ENCODE measurements around the gene MAP3K6. TPM values are rescaled to one million over a fixed set of nuclear protein-coding genes. Genes with fewer than 3 reads are reported as not detected.
A peak's percentile ranks its signal among the peaks of the same experiment; 100 is the strongest.

MAP3K6 gene
- total and polyA plus RNA-seq, 4 experiments from 2014 or later, result 4.5 to 11.7 (median 8.5) TPM

DNA sequence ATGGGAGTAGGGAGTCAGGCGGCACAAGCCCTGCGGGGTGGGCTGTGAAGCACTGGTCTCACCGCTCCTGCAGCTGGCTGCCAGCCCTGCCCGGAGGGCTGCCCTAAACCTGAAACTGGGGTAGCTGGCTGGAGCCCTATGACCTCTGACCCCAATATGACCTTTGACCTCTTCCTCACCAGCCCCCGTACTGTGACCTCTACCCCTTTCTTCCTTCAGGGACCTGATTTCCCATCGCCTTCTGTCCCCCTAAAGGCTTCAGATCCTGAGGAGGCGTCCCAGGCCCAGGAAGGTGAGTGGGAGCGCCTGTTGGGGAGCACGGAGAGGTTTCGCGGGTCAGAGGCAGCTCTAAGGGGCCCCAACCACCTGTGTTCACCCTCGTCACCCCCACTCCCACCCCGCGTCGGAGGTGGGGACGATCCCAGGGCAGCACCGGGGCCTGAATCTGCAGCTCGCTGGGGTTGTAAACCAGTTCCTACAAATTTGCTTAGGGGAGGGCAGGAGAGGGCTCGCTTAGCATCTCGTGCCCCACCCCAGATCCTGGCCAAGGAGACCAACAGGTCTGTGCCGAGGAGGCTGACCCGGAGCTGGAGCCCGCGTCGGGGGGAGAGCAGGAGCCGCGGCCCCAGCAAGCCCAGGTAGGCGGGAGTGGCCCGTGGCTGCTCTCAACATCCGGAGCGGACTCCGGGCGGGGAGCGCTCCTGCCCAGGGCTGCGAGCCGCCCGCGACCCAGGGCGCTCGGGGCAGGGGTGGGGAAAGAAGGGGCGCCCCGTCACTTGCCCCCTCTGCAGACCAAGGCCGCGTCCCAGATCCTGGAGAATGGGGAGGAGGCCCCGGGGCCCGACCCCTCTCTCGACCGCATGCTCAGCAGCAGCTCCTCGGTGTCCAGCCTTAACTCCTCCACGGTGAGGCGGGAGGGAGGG lies 17.6 kb downstream of the MAP3K6 start:
- intact Hi-C loops (cut with micrococcal nuclease), result loop anchor here (1.0 kb wide), 1 partner anchor 8 kb away; no protein-coding TSS in a partner anchor
- Mint-ChIP-seq H3K9me3 (no peaks in the 10 kb centered on the region), H3K4me1 (peaks cover 11 to 32% (median 13%) of the 10 kb centered on the region in 4 donors), H3K27ac (peak overlapping the region in 4 of 7 donors; percentile 18 to 68 (median 42)), H3K4me3 (peak overlapping the region in 6 of 8 donors; percentile 17 to 72 (median 55)), H3K27me3 (no peaks in the 10 kb centered on the region), H3K36me3 (peaks cover 16 to 36% of the 10 kb centered on the region in 2 donors)
- peak in 1 of 5 donors; percentile 33 for DNase-seq
- CTCF ChIA-PET (ENCODE audit: partially characterized antibody), result interaction anchor here (0.9 to 2.5 kb wide), 4 partner anchors 8 to 47 kb away, joined by 3 to 13 read pairs (median 6); partner anchors contain the start of gene SYTL1
- peak overlapping the region in 1 of 2 donors; percentile 34 for H3K4me3 ChIP-seq (ENCODE audit: low read length in 2 of 2)
- no peaks in the 10 kb centered on the region for H3K9me3 ChIP-seq (ENCODE audit: control insufficient read depth in 1 of 2, low read length in 2 of 2)
- POLR2A ChIA-PET (ENCODE audit: partially characterized antibody), result interaction anchor here (0.5 to 15.5 kb wide), 5 partner anchors 6 to 256 kb away, joined by 3 to 202 read pairs (median 15); partner anchors contain the start of genes MAP3K6, SYTL1 and WASF2
- peak overlapping the region; percentile 44 for H3K27ac ChIP-seq (ENCODE audit: low read depth, low read length)
- peaks cover 25% of the 10 kb centered on the region for H3K36me3 ChIP-seq (ENCODE audit: insufficient read depth, low read length)
- no peaks in the 10 kb centered on the region for H3K27me3 ChIP-seq (ENCODE audit: insufficient read depth, low read length)
- peaks cover 32% of the 10 kb centered on the region for H3K4me1 ChIP-seq (ENCODE audit: insufficient read depth, low read length)

DNA sequence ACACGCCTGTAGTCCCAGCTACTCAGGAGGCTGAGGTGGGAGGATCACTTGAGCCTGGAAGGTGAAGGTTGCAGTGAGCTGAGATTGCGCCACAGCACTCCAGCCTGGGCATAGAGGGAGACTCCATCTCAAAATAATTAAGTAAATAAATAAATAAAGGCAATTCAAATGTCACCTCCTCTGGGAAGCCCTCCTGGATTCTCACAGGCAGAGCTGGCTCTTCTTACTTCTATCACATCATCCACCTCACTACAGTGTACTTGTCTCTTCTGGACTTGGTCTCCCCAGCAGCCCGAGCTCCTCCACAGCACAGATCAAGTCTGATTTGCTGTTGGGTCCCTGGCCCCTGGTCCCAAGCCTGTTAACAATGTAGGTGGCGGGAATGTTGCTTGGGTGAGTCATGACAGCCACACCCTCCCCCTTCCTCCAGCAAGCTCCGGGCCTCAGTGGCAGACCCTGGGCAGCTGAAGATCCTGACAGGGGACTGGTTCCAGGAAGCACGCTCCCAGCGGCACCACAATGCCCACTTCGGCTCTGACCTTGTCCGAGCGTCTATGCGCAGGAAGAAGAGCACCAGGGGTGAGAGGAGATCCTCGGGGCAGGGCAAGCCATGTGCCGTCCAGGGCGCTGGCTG lies 19.7 kb downstream of the MAP3K6 start:
- Histone ChIP-seq H3K27me3 (ENCODE audit: insufficient read depth, low read length) (no peaks in the 10 kb centered on the region), H3K9me3 (ENCODE audit: control insufficient read depth in 1 of 2, low read length in 2 of 2) (no peaks in the 10 kb centered on the region), H3K27ac (ENCODE audit: low read depth, low read length) (no peak overlapping the region), H3K4me3 (ENCODE audit: low read length in 2 of 2) (no peak overlapping the region), H3K4me1 (ENCODE audit: insufficient read depth, low read length) (peaks cover 39% of the 10 kb centered on the region), H3K36me3 (ENCODE audit: insufficient read depth, low read length) (peaks cover 25% of the 10 kb centered on the region)
- ChIA-PET CTCF (ENCODE audit: partially characterized antibody) (interaction anchor here (1.1 to 9.6 kb wide), 3 partner anchors 10 to 45 kb away, joined by 4 to 105 read pairs (median 6); no protein-coding TSS in a partner anchor), POLR2A (ENCODE audit: partially characterized antibody) (interaction anchor here (0.7 to 8.3 kb wide), 2 partner anchors 9 to 24 kb away, joined by 3 to 202 read pairs; no protein-coding TSS in a partner anchor)
- Mint-ChIP-seq H3K9me3 (no peaks in the 10 kb centered on the region), H3K4me1 (peaks cover 16 to 42% (median 27%) of the 10 kb centered on the region in 4 donors), H3K4me3 (peak overlapping the region in 1 of 8 donors; percentile 55), H3K27me3 (no peaks in the 10 kb centered on the region), H3K36me3 (peaks cover 16 to 47% of the 10 kb centered on the region in 2 donors), H3K27ac (peak overlapping the region in 2 of 7 donors; percentile 18 to 53)
- intact Hi-C loops (cut with micrococcal nuclease), result no loop called here
- DNase-seq, result no peak

DNA sequence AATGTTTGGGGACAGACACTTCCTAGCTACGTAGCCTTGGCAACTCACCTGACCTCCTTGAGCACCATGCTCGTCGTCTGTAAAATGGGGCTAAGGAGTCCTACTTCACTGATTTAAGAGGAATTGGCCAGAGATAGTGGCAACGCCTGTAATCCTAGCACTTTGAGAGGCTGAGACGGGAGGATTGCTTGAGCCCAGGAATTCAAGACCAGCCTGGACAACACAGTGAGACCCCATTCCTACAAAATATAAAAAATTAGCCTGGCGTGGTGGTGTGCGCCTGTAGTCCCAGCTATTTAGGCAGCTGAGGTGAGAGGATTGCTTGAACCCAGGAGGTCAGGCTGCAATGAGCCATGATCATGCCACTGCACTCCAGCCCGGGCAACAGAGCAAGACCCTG lies 20.4 kb downstream of the MAP3K6 start:
- no peak for DNase-seq
- intact Hi-C loops (cut with micrococcal nuclease), result no loop called here
- peaks cover 42% of the 10 kb centered on the region for H3K4me1 ChIP-seq (ENCODE audit: insufficient read depth, low read length)
- H3K36me3 ChIP-seq (ENCODE audit: insufficient read depth, low read length), result peaks cover 22% of the 10 kb centered on the region
- H3K27me3 ChIP-seq (ENCODE audit: insufficient read depth, low read length), result no peaks in the 10 kb centered on the region
- Mint-ChIP-seq H3K36me3 (peaks cover 16 to 46% of the 10 kb centered on the region in 2 donors), H3K9me3 (no peaks in the 10 kb centered on the region), H3K4me3 (peak overlapping the region in 5 of 8 donors; percentile 27 to 73 (median 54)), H3K4me1 (peaks cover 18 to 46% (median 32%) of the 10 kb centered on the region in 4 donors), H3K27ac (peak overlapping the region in 4 of 7 donors; percentile 53 to 82 (median 62)), H3K27me3 (no peaks in the 10 kb centered on the region)
- no peaks in the 10 kb centered on the region for H3K9me3 ChIP-seq (ENCODE audit: control insufficient read depth in 1 of 2, low read length in 2 of 2)
- CTCF ChIA-PET (ENCODE audit: partially characterized antibody), result interaction anchor here (1.1 to 9.6 kb wide), 5 partner anchors 11 to 45 kb away, joined by 3 to 105 read pairs (median 6); no protein-coding TSS in a partner anchor
- POLR2A ChIA-PET (ENCODE audit: partially characterized antibody), result interaction anchor here (0.7 to 8.3 kb wide), 2 partner anchors 10 to 24 kb away, joined by 3 to 202 read pairs; no protein-coding TSS in a partner anchor
- no peak overlapping the region for H3K4me3 ChIP-seq (ENCODE audit: low read length in 2 of 2)
- no peak overlapping the region for H3K27ac ChIP-seq (ENCODE audit: low read depth, low read length)

DNA sequence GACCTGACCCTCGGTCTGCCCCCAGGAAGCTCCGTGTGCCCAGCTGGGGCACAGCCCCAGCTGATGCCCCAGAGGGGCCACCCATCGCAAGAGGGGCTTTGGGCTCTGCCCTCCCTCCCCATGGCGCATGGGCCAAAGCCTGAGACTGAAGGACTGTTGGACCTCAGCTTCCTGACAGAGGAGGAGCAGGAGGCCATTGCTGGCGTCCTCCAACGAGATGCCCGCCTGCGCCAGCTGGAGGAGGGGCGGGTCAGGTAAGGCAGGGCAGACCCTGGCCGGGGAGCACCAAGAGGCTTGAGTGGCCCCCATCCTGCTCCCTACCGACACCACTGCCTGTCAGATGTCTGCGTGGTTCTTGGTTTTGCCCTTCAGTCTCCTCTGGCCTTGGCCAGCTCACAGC lies 21.5 kb downstream of the MAP3K6 start:
- Histone ChIP-seq H3K27me3 (ENCODE audit: insufficient read depth, low read length) (no peaks in the 10 kb centered on the region), H3K27ac (ENCODE audit: low read depth, low read length) (no peak overlapping the region), H3K4me1 (ENCODE audit: insufficient read depth, low read length) (peaks cover 51% of the 10 kb centered on the region), H3K9me3 (ENCODE audit: control insufficient read depth in 1 of 2, low read length in 2 of 2) (no peaks in the 10 kb centered on the region), H3K36me3 (ENCODE audit: insufficient read depth, low read length) (peaks cover 17% of the 10 kb centered on the region), H3K4me3 (ENCODE audit: low read length in 2 of 2) (no peak overlapping the region)
- ChIA-PET CTCF (ENCODE audit: partially characterized antibody) (interaction anchor here (0.6 to 9.6 kb wide), 8 partner anchors 12 to 318 kb away, joined by 3 to 105 read pairs (median 4); partner anchors contain the start of gene CD164L2), POLR2A (ENCODE audit: partially characterized antibody) (interaction anchor here (1.0 to 8.3 kb wide), 4 partner anchors 10 to 111 kb away, joined by 3 to 202 read pairs (median 32); partner anchors contain the start of genes TMEM222 and WDTC1)
- Mint-ChIP-seq H3K4me3 (peak overlapping the region in 5 of 8 donors; percentile 45 to 82 (median 67)), H3K9me3 (no peaks in the 10 kb centered on the region), H3K36me3 (peaks cover 16 to 44% of the 10 kb centered on the region in 2 donors), H3K4me1 (peaks cover 24 to 55% (median 39%) of the 10 kb centered on the region in 4 donors), H3K27me3 (no peaks in the 10 kb centered on the region), H3K27ac (peak overlapping the region in 1 of 7 donors; percentile 81)
- intact Hi-C loops (cut with micrococcal nuclease), result no loop called here
- DNase-seq, result no peak

DNA sequence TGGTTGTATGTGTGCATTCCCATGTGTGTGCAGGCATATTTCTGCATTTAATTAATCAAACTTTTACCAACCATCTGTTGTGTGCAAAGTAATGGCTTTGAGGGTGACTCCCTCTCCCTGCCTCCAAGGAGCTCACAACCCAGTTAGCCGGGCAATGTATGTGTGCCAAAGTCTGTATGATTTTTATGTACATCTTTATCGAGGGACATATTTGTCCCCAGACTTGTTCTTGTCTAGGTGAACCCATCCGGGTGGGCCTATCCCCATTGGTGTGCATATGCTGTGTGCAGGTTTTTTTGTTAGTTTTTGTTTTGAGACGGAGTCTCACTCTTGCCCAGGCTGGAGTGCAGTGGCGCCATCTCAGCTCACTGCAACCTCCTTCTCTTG lies 23.1 kb downstream of the MAP3K6 start:
- intact Hi-C loops (cut with micrococcal nuclease), result loop anchor here (1.0 kb wide), 1 partner anchor 14 kb away; no protein-coding TSS in a partner anchor
- ChIA-PET CTCF (ENCODE audit: partially characterized antibody) (interaction anchor here (0.6 to 9.6 kb wide), 8 partner anchors 11 to 236 kb away, joined by 3 to 105 read pairs (median 4); no protein-coding TSS in a partner anchor), POLR2A (ENCODE audit: partially characterized antibody) (interaction anchor here (0.8 to 8.3 kb wide), 6 partner anchors 11 to 599 kb away, joined by 3 to 202 read pairs (median 10); partner anchors contain the start of genes MAP3K6 and TMEM222)
- Mint-ChIP-seq H3K4me1 (peaks cover 33 to 68% (median 51%) of the 10 kb centered on the region in 4 donors), H3K27me3 (no peaks in the 10 kb centered on the region), H3K9me3 (no peaks in the 10 kb centered on the region), H3K36me3 (peaks cover 16 to 45% of the 10 kb centered on the region in 2 donors), H3K27ac (peak overlapping the region; percentile 92 to 96 (median 95)), H3K4me3 (peak overlapping the region; percentile 90 to 99 (median 97))
- Histone ChIP-seq H3K4me1 (ENCODE audit: insufficient read depth, low read length) (peaks cover 55% of the 10 kb centered on the region), H3K27ac (ENCODE audit: low read depth, low read length) (peak overlapping the region; percentile 80), H3K4me3 (ENCODE audit: low read length in 2 of 2) (peak overlapping the region; percentile 1 to 82), H3K9me3 (ENCODE audit: control insufficient read depth in 1 of 2, low read length in 2 of 2) (no peaks in the 10 kb centered on the region), H3K27me3 (ENCODE audit: insufficient read depth, low read length) (no peaks in the 10 kb centered on the region), H3K36me3 (ENCODE audit: insufficient read depth, low read length) (peaks cover 15% of the 10 kb centered on the region)
- DNase-seq, result no peak

DNA sequence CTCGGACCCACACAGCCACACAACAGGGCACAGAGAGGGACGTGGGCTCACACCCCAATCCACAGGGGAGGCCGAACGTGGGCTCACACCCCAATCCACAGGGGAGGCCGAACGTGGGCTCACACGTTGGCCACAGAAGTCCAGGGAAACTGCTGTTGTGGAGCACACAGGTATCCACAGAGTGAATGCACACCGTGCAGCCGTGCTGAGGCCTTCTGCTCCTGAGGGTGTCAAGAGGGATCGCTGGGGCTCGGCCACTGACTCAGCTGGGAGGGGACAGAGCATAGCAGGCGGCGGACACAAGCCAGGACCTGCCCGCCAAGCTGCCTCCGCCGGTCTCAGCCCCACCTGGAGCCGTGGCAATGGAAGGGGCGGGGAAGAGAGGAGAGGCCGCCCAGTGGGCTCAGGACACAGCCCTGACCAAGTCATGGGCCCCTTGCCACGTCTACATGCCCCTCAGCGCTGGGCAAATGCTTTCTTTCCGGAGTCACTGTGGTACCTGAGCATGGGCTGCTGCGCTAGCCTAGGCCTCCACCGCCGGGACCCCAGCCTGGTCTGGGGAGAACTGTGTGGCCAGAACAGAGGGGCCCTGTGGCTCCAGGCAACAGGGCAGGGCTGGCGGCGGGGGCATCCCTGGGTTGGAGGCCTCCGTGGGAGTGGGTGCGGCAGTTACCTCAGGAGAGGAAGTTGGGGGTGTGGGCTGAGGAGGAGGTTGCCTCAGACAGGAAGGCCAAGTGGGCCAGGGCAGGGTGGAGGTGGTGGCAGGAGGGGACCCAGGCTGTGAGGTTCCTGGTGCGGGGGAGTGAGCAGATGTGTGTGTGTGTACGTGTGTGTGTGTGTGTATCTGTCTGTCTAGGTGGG lies 23.8 kb downstream of the MAP3K6 start:
- H3K36me3 Mint-ChIP-seq, result peaks cover 15 to 44% of the 10 kb centered on the region in 2 donors
- Histone ChIP-seq H3K27me3 (ENCODE audit: insufficient read depth, low read length) (no peaks in the 10 kb centered on the region), H3K36me3 (ENCODE audit: insufficient read depth, low read length) (peaks cover 15% of the 10 kb centered on the region), H3K4me1 (ENCODE audit: insufficient read depth, low read length) (peaks cover 55% of the 10 kb centered on the region), H3K27ac (ENCODE audit: low read depth, low read length) (peak overlapping the region; percentile 80), H3K9me3 (ENCODE audit: control insufficient read depth in 1 of 2, low read length in 2 of 2) (no peaks in the 10 kb centered on the region), H3K4me3 (ENCODE audit: low read length in 2 of 2) (peak overlapping the region; percentile 82 to 94)
- H3K9me3 Mint-ChIP-seq, result no peaks in the 10 kb centered on the region
- peak overlapping the region; percentile 90 to 99 (median 97) for H3K4me3 Mint-ChIP-seq
- ChIA-PET CTCF (ENCODE audit: partially characterized antibody) (interaction anchor here (0.6 to 9.6 kb wide), 14 partner anchors 10 to 235 kb away, joined by 3 to 105 read pairs (median 4); no protein-coding TSS in a partner anchor), POLR2A (ENCODE audit: partially characterized antibody) (interaction anchor here (0.9 to 8.3 kb wide), 8 partner anchors 10 to 598 kb away, joined by 3 to 202 read pairs (median 16); partner anchors contain the start of genes MAP3K6, TMEM222 and WASF2)
- peak overlapping the region; percentile 92 to 96 (median 95) for H3K27ac Mint-ChIP-seq
- DNase-seq, result peak; percentile 84 to 95 (median 89)
- peaks cover 33 to 68% (median 51%) of the 10 kb centered on the region in 4 donors for H3K4me1 Mint-ChIP-seq
- intact Hi-C loops (cut with micrococcal nuclease), result loop anchor here (1.0 kb wide), 2 partner anchors 14 to 21 kb away; partner anchors contain the start of gene TMEM222
- H3K27me3 Mint-ChIP-seq, result no peaks in the 10 kb centered on the region
